Temporal lobe (tissue), 1 donor: ENCODE data around the gene KLRD1. TPM values are rescaled to one million over a fixed set of nuclear protein-coding genes. Genes with fewer than 3 reads are reported as not detected.

Experiments
- total RNA-seq: library from RNA; depleted of rRNA; stranded (reverse); fragments of >200 nt; gene quantifications from one replicate; pipeline ENCODE4 v1.2.3, GENCODE V29; 2014

Gene KLRD1
- total RNA-seq, 1 donor from 2014 or later: 0.25 TPM

Other genes with a start within 250 kb of the KLRD1 start
- gene CLEC1A, start 208.9 kb upstream of the KLRD1 start, total RNA-seq: 0.98 TPM
- 0.74 TPM for gene CLEC7A, start 177.7 kb upstream of the KLRD1 start, total RNA-seq
- 2.7 TPM for gene OLR1, start 135.7 kb upstream of the KLRD1 start, total RNA-seq
- 0.25 TPM for gene TMEM52B, start 128.8 kb upstream of the KLRD1 start, total RNA-seq
- gene GABARAPL1, start 95.0 kb upstream of the KLRD1 start, total RNA-seq: 47.5 TPM
- gene KLRK1, start 82.2 kb downstream of the KLRD1 start, total RNA-seq: 0.25 TPM
- gene KLRC4, start 101.9 kb downstream of the KLRD1 start, total RNA-seq: 0.25 TPM
- 1.2 TPM for gene KLRC3, start 112.7 kb downstream of the KLRD1 start, total RNA-seq
- gene KLRC2, start 128.1 kb downstream of the KLRD1 start, total RNA-seq: 1.5 TPM
- not detected for gene KLRC1, start 145.5 kb downstream of the KLRD1 start, total RNA-seq
- gene EIF2S3B, start 198.0 kb downstream of the KLRD1 start, total RNA-seq: 0.98 TPM